Cardiac muscle cell (in vitro differentiated cells and primary cell): ENCODE data around the gene EIF3D. TPM values are rescaled to one million over a fixed set of nuclear protein-coding genes. Genes with fewer than 3 reads are reported as not detected.
A peak's percentile ranks its signal among the peaks of the same experiment; 100 is the strongest.
"Not testable (repeated sequence)": the region's sequence is repeated elsewhere in the genome, so short reads cannot be mapped to it uniquely, and the experiment has no call there.

Source experiments
- DNase-seq, 2 donors: peaks; one replicate each; pipeline versions ENCODE4 v3.0.0 to v3.0.0-alpha.2; 2010 to 2017; ENCODE audit warnings: low read depth in 1 of 2, low spot score in 1 of 2
- H3K27ac ChIP-seq: fragments of 200-600 bp; sonication (generic); 2 replicates; pipeline ENCODE4 v1.5.1; 2016
- H3K27me3 ChIP-seq: fragments of 200-600 bp; sonication (generic); 2 replicates; pipeline ENCODE4 v1.6.0; 2016; ENCODE audit warnings: control low read depth
- H3K36me3 ChIP-seq: fragments of 200-600 bp; sonication (generic); 2 replicates; pipeline ENCODE4 v1.5.1; 2016; ENCODE audit warnings: control low read depth
- H3K4me1 ChIP-seq: fragments of 200-600 bp; sonication (generic); 2 replicates; pipeline ENCODE4 v1.8.1; 2017; ENCODE audit warnings: low read depth, mild to moderate bottlenecking, mixed run types
- H3K4me3 ChIP-seq: fragments of 200-600 bp; sonication (generic); 2 replicates; pipeline ENCODE4 v1.5.1; 2016; ENCODE audit warnings: mild to moderate bottlenecking
- H3K9me3 ChIP-seq: fragments of 200-600 bp; sonication (generic); 2 replicates; pipeline ENCODE4 v1.5.1; 2017; ENCODE audit warnings: low read depth, mild to moderate bottlenecking, control low read depth
- polyA plus RNA-seq: library from polyadenylated mRNA; unstranded; fragments of >200 nt; fragmentation: Nextera tagmentation; extraction: Ambion mirVana; gene quantifications from 2 replicates; pipeline ENCODE4 v1.2.1, GENCODE V29; 2016
- total RNA-seq: library from RNA; depleted of rRNA; stranded (reverse); fragments of >200 nt; gene quantifications from 2 replicates; pipeline ENCODE4 v1.2.3, GENCODE V29; 2016
- TF ChIP-seq, protein P1 (sequence below): IDR thresholded peaks from 2 replicates; pipeline ENCODE4 v1.5.1; 2012; ENCODE audit warnings: low read depth, mild to moderate bottlenecking, low read length

The EIF3D gene
- total and polyA plus RNA-seq, 2 experiments from 2014 or later, result 136 to 497 TPM

- Histone ChIP-seq H3K27ac (peak overlapping the region; percentile 93), H3K4me3 (peak overlapping the region; percentile 79), H3K4me1 (peaks cover 6% of the 10 kb centered on the region), H3K27me3 (no peaks in the 10 kb centered on the region), H3K9me3 (no peaks in the 10 kb centered on the region), H3K36me3 (peaks cover 34% of the 10 kb centered on the region)
- peak; percentile 19 to 49 for DNase-seq
- TF ChIP-seq, protein P1, sequence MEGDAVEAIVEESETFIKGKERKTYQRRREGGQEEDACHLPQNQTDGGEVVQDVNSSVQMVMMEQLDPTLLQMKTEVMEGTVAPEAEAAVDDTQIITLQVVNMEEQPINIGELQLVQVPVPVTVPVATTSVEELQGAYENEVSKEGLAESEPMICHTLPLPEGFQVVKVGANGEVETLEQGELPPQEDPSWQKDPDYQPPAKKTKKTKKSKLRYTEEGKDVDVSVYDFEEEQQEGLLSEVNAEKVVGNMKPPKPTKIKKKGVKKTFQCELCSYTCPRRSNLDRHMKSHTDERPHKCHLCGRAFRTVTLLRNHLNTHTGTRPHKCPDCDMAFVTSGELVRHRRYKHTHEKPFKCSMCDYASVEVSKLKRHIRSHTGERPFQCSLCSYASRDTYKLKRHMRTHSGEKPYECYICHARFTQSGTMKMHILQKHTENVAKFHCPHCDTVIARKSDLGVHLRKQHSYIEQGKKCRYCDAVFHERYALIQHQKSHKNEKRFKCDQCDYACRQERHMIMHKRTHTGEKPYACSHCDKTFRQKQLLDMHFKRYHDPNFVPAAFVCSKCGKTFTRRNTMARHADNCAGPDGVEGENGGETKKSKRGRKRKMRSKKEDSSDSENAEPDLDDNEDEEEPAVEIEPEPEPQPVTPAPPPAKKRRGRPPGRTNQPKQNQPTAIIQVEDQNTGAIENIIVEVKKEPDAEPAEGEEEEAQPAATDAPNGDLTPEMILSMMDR, result no peak
These were observed 625 bp downstream of the EIF3D start for GRCh38 chr22:36528341-36528740.

DNA sequence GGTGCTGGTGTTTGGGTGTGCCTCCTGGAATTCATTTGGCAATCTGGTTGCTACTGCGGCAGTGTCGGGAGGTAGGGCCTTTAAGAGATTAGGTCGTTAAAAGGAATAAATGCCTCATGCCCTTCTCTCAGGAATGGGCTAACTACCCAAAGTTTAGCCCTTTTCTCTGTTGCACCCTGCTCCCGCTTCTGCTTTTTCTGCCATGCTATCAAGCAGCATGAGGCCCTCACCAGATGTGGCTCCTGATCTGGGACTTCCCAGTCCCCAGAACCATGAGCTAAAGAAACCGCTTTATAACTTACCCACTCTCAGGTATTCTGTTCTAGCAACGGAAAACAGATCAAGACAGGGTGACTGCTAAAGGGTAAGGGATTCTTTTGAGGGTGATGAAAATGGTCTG is 6.3 kb downstream of the EIF3D start:
- H3K27ac ChIP-seq, result no peak overlapping the region
- no peak overlapping the region for H3K4me3 ChIP-seq
- DNase-seq, result no peak
- peaks cover 2% of the 10 kb centered on the region for H3K4me1 ChIP-seq
- peaks cover 90% of the 10 kb centered on the region for H3K36me3 ChIP-seq
- no peaks in the 10 kb centered on the region for H3K27me3 ChIP-seq
- no peaks in the 10 kb centered on the region for H3K9me3 ChIP-seq
- TF ChIP-seq, protein P1, result no peak

- no peaks in the 10 kb centered on the region for H3K4me1 ChIP-seq
- no peaks in the 10 kb centered on the region for H3K9me3 ChIP-seq
- H3K36me3 ChIP-seq, result peaks cover 99% of the 10 kb centered on the region
- H3K27ac ChIP-seq, result no peak overlapping the region
- H3K27me3 ChIP-seq, result no peaks in the 10 kb centered on the region
- no peak overlapping the region for H3K4me3 ChIP-seq
- TF ChIP-seq, protein P1, result no peak
- DNase-seq, result no peak
These were observed 8.5 kb downstream of the EIF3D start for GRCh38 chr22:36520423-36520822.

DNA sequence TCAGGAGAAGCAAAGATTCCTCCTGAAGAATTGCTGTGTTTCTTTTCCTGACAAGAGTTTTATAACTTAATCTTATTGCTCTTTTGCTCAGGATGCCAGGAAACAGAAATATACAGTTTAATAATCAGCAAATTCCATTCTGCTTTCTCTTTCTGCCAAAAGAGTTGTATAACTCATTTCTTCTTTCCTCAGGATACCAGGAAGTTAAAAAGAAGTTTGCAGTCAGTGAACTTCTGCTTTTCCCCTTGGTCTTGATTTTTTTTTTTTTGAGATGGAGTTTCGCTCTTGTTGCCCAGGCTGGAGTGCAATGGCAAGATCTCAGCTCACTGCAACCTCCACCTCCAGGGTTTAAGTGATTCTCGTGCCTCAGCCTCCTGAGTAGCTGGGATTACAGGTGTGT is 9.1 kb downstream of the EIF3D start:
- H3K27ac ChIP-seq, DNase-seq, H3K27me3 ChIP-seq, H3K4me3 ChIP-seq, H3K9me3 ChIP-seq, H3K4me1 ChIP-seq: not testable (repeated sequence)
- H3K36me3 ChIP-seq, result peaks cover 100% of the 10 kb centered on the region

- no peaks in the 10 kb centered on the region for H3K4me1 ChIP-seq
- H3K36me3 ChIP-seq, result peaks cover 84% of the 10 kb centered on the region
- H3K9me3 ChIP-seq, result no peaks in the 10 kb centered on the region
- TF ChIP-seq, protein P1, result no peak
- H3K4me3 ChIP-seq, result no peak overlapping the region
- H3K27me3 ChIP-seq, result no peaks in the 10 kb centered on the region
- H3K27ac ChIP-seq, result no peak overlapping the region
- no peak for DNase-seq
These were observed 14.2 kb downstream of the EIF3D start for GRCh38 chr22:36514766-36515165.

GRCh38 chr22:36512991-36513390 is 16.0 kb downstream of the EIF3D start:
- no peaks in the 10 kb centered on the region for H3K9me3 ChIP-seq
- H3K4me1 ChIP-seq, result no peaks in the 10 kb centered on the region
- TF ChIP-seq, protein P1, result no peak
- H3K4me3 ChIP-seq, result no peak overlapping the region
- no peak overlapping the region for H3K27ac ChIP-seq
- peaks cover 67% of the 10 kb centered on the region for H3K36me3 ChIP-seq
- H3K27me3 ChIP-seq, result no peaks in the 10 kb centered on the region
- DNase-seq, result no peak
